ENCODE results near the gene PAQR9. TPM values are rescaled to one million over a fixed set of nuclear protein-coding genes. Genes with fewer than 3 reads are reported as not detected.
A peak's percentile ranks its signal among the peaks of the same experiment; 100 is the strongest.

PAQR9 gene
- total and polyA plus RNA-seq, 7 donors = not detected

DNA sequence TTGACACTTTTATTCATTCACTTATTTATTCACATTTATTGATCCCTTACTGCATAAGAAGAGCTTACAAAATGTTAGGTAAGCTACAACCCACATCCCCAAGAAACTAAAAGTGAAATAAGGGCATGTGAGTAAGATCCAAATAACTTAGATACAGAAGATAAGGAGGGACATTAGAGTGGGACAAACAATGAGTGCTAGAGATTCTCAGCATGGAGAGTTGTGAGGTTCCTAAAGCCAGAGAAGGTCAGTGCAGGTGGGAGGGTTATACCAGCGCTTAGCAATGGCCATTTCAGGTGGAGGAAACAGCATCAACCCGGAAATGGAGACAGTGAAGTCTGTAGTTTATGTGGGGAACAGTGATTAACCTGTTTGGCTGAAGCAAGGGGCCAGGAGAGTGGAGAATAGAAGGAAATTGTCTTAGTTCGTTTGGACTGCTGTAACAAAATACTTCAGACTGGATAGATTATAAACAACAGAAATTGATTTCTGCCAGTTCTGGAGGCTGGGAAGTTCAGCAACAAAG, 49.1 kb downstream of the PAQR9 start:
- Histone ChIP-seq H3K4me3 (no peak overlapping the region), H3K4me1 (no peaks in the 10 kb centered on the region), H3K36me3 (no peaks in the 10 kb centered on the region), H3K27ac (no peak overlapping the region), H3K9me3 (no peaks in the 10 kb centered on the region), H3K27me3 (no peaks in the 10 kb centered on the region)
- 25 to 63% methylated on average over 3 of the region's 3 CpGs for WGBS, 2 donors
- TF ChIP-seq EP300 (IDR thresholded peaks at IDR 0.05) = no peak
- no peak for TF ChIP-seq POLR2A (IDR thresholded peaks at IDR 0.05)
- TF ChIP-seq, protein P1, sequence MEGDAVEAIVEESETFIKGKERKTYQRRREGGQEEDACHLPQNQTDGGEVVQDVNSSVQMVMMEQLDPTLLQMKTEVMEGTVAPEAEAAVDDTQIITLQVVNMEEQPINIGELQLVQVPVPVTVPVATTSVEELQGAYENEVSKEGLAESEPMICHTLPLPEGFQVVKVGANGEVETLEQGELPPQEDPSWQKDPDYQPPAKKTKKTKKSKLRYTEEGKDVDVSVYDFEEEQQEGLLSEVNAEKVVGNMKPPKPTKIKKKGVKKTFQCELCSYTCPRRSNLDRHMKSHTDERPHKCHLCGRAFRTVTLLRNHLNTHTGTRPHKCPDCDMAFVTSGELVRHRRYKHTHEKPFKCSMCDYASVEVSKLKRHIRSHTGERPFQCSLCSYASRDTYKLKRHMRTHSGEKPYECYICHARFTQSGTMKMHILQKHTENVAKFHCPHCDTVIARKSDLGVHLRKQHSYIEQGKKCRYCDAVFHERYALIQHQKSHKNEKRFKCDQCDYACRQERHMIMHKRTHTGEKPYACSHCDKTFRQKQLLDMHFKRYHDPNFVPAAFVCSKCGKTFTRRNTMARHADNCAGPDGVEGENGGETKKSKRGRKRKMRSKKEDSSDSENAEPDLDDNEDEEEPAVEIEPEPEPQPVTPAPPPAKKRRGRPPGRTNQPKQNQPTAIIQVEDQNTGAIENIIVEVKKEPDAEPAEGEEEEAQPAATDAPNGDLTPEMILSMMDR (IDR thresholded peaks at IDR 0.05) = no peak
- no peak for TF ChIP-seq POLR2AphosphoS5 (IDR thresholded peaks at IDR 0.05)
- DNase-seq = no peak
- intact Hi-C loops (cut with DNase I) = no loop called here

DNA sequence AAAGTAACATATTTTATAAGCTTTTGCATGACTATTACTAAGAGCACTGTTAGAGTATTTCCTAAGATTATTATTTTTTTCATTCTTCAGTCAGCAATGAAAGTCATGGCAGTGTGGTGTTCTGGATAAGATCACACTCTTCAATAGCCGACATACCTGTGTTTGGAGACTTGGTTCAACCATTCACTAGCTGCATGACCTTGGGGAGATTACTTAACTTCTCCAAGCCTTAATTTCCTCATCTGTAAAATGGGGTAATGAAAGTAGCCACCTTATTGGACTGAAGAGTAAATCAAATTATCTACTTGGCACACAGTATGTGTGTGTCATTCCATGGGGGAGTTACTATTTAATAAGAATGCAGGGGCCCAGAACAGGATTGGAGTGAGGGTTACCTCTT, 50.0 kb downstream of the PAQR9 start:
- Histone ChIP-seq H3K27ac (peak overlapping the region in 3 of 4 donors; percentile 28 to 55 (median 35)), H3K4me1 (no peaks in the 10 kb centered on the region), H3K36me3 (no peaks in the 10 kb centered on the region)

DNA sequence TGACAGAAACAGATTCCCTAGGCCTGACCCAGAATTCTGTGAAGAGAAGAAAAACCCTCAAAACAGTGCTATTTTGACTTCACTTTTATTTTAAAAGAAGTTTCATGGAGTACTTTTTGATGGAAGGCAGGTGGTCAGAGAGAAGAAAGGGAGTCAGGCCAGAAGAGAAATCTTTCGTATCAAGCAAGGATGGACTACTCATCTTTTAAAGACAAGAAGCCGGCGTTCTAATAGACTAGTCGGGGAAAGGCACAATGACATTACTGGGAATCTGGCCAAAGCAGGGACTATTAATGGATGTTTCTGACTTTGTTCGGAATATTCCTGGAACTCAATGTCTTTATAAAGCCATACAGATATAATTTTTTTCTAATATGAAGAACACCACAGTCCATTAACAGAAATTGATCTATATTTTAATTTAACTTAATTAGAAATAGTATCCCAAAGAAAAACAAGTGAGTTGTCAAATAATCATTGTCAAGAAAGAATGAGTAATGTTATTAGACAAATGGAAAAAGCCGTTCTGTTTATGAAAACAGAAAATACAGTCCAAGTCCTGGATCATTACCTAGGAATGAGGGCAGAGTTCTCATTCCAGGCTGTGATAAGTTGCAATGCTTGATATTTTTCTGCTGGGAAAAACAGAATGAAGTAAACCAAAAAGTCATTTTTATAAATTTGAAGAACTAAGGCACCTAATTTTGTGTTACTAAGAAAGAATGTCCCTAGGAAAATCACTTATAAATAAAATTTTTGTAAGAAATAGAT, 50.9 kb downstream of the PAQR9 start:
- no peaks in the 10 kb centered on the region for H3K27me3 ChIP-seq
- intact Hi-C loops (cut with DNase I) = no loop called here
- H3K4me1 ChIP-seq = no peaks in the 10 kb centered on the region
- TF ChIP-seq POLR2AphosphoS5 (IDR thresholded peaks at IDR 0.05) (no peak), EP300 (IDR thresholded peaks at IDR 0.05) (no peak)
- TF ChIP-seq, protein P1 (IDR thresholded peaks at IDR 0.05) = no peak
- no peak for DNase-seq
- peak overlapping the region in 3 of 4 donors; percentile 28 to 55 (median 35) for H3K27ac ChIP-seq
- no peaks in the 10 kb centered on the region for H3K9me3 ChIP-seq
- no peaks in the 10 kb centered on the region for H3K36me3 ChIP-seq
- 86 to 87% methylated on average over 6 of the region's 6 CpGs for WGBS, 2 donors
- no peak overlapping the region for H3K4me3 ChIP-seq

More for the DNA sequence above, 50.0 kb downstream of the PAQR9 start:
- no peaks in the 10 kb centered on the region for H3K27me3 ChIP-seq
- intact Hi-C loops (cut with DNase I) = no loop called here
- TF ChIP-seq POLR2AphosphoS5 (IDR thresholded peaks at IDR 0.05) (peak in 1 of 4 donors; percentile 15), EP300 (IDR thresholded peaks at IDR 0.05) (no peak)
- no peak overlapping the region for H3K4me3 ChIP-seq
- no peak for DNase-seq
- WGBS, 2 donors = 75 to 87% methylated on average over 1 of the region's 1 CpG
- H3K9me3 ChIP-seq = no peaks in the 10 kb centered on the region

Small RNAs within 50 kb of the gene (small RNA-seq; reads per million reads assigned to genes)
- gene AC021074.2 = 0 reads per million in 3 donors

Other genes starting within 250 kb of the PAQR9 start
- 10 to 100 TPM; 21.4 to 31.0 (median 25.5) TPM for gene TRPC1, start 239.6 kb downstream of the PAQR9 start, total RNA-seq
- 1 to 10 TPM in 2 of 3 donors, not detected in 1; 1.1 to 1.2 TPM for gene TRPC1, start 239.6 kb downstream of the PAQR9 start, polyA plus RNA-seq
- gene PCOLCE2, start 74.6 kb downstream of the PAQR9 start, total RNA-seq = 10 to 100 TPM in 3 of 4 donors, 1 to 10 TPM in 1; 7.7 to 33.9 (median 21.2) TPM
- gene PCOLCE2, start 74.6 kb downstream of the PAQR9 start, polyA plus RNA-seq = 10 to 100 TPM in 1 of 3 donors, 1 to 10 TPM in 1, not detected in 1; 3.6 to 13.2 TPM
- 10 to 100 TPM; 66.8 to 79.8 (median 68.0) TPM for gene U2SURP, start 37.9 kb upstream of the PAQR9 start, total RNA-seq
- gene U2SURP, start 37.9 kb upstream of the PAQR9 start, polyA plus RNA-seq = 10 to 100 TPM; 11.4 to 28.2 (median 14.3) TPM
- 1 to 10 TPM; 1.8 to 4.4 (median 3.6) TPM for gene CHST2, start 156.1 kb upstream of the PAQR9 start, total RNA-seq
- 1 to 10 TPM in 1 of 3 donors, under 1 TPM in 2; 0.60 to 4.5 (median 0.92) TPM for gene CHST2, start 156.1 kb upstream of the PAQR9 start, polyA plus RNA-seq